Measurements from ENCODE around the gene CPED1.

CPED1 gene

GRCh38 chr7:120951309-120951699, 37.2 kb upstream of the CPED1 start:
- DNase-seq = no peak
- peak overlapping the region; percentile 88 for H3K4me3 ChIP-seq (ENCODE audit: low read depth, low read length)
- in situ Hi-C loops (cut with HindIII; ENCODE audit: low pct_ligation_motif_present, low sequenced_read_pairs) = no loop called here
- H3K36me3 ChIP-seq (replicated peaks) = peaks cover 13% of the 10 kb centered on the region
- H3K27me3 ChIP-seq (replicated peaks) = no peaks in the 10 kb centered on the region
- TF ChIP-seq CTCF (IDR thresholded peaks at IDR 0.05; ENCODE audit: low read depth, low read length, missing control alignments) = no peak
- peak overlapping the region; percentile 98 for H3K27ac ChIP-seq

GRCh38 chr7:120951826-120952225, 36.7 kb upstream of the CPED1 start:
- no peak for TF ChIP-seq CTCF (IDR thresholded peaks at IDR 0.05; ENCODE audit: low read depth, low read length, missing control alignments)
- DNase-seq = no peak
- H3K27ac ChIP-seq = no peak overlapping the region
- in situ Hi-C loops (cut with HindIII; ENCODE audit: low pct_ligation_motif_present, low sequenced_read_pairs) = no loop called here
- H3K36me3 ChIP-seq (replicated peaks) = peaks cover 13% of the 10 kb centered on the region
- H3K27me3 ChIP-seq (replicated peaks) = no peaks in the 10 kb centered on the region
- H3K4me3 ChIP-seq (ENCODE audit: low read depth, low read length) = no peak overlapping the region

- no peak for DNase-seq
- Histone ChIP-seq H3K36me3 (replicated peaks) (peaks cover 15% of the 10 kb centered on the region), H3K27ac (no peak overlapping the region), H3K4me3 (ENCODE audit: low read depth, low read length) (no peak overlapping the region), H3K27me3 (replicated peaks) (no peaks in the 10 kb centered on the region)
- in situ Hi-C loops (cut with HindIII; ENCODE audit: low pct_ligation_motif_present, low sequenced_read_pairs) = no loop called here
- no peak for TF ChIP-seq CTCF (IDR thresholded peaks at IDR 0.05; ENCODE audit: low read depth, low read length, missing control alignments)
Measured at GRCh38 chr7:120955577-120956149, 32.8 kb upstream of the CPED1 start.

GRCh38 chr7:120959929-120960484, 28.5 kb upstream of the CPED1 start:
- in situ Hi-C loops (cut with HindIII; ENCODE audit: low pct_ligation_motif_present, low sequenced_read_pairs) = no loop called here
- no peak overlapping the region for H3K27ac ChIP-seq
- H3K36me3 ChIP-seq (replicated peaks) = peaks cover 17% of the 10 kb centered on the region

GRCh38 chr7:120960714-120961113, 27.8 kb upstream of the CPED1 start:
- no peak for TF ChIP-seq CTCF (IDR thresholded peaks at IDR 0.05; ENCODE audit: low read depth, low read length, missing control alignments)
- no peak overlapping the region for H3K27ac ChIP-seq

More at GRCh38 chr7:120959929-120960484, 28.5 kb upstream of the CPED1 start:
- no peak for DNase-seq
- H3K4me3 ChIP-seq (ENCODE audit: low read depth, low read length) = no peak overlapping the region
- no peaks in the 10 kb centered on the region for H3K27me3 ChIP-seq (replicated peaks)
- TF ChIP-seq CTCF (IDR thresholded peaks at IDR 0.05; ENCODE audit: low read depth, low read length, missing control alignments) = no peak

More at GRCh38 chr7:120960714-120961113, 27.8 kb upstream of the CPED1 start:
- no peaks in the 10 kb centered on the region for H3K27me3 ChIP-seq (replicated peaks)
- no peak overlapping the region for H3K4me3 ChIP-seq (ENCODE audit: low read depth, low read length)
- peaks cover 15% of the 10 kb centered on the region for H3K36me3 ChIP-seq (replicated peaks)
- in situ Hi-C loops (cut with HindIII; ENCODE audit: low pct_ligation_motif_present, low sequenced_read_pairs) = no loop called here
- no peak for DNase-seq
